Sigmoid colon (tissue), 7 donors: ENCODE data around the gene ADARB2. TPM values are rescaled to one million over a fixed set of nuclear protein-coding genes. Genes with fewer than 3 reads are reported as not detected.
A peak's percentile ranks its signal among the peaks of the same experiment; 100 is the strongest.

Experiments
- DNase-seq: peaks from one replicate; pipeline ENCODE4 v3.0.0-alpha.2; 2019
- H3K27ac ChIP-seq, 4 donors: fragments of 200-600 bp; sonication (generic); one replicate each; pipeline ENCODE4 v1.5.1; 2016 to 2019; ENCODE audit warnings: mild to moderate bottlenecking in 1 of 4
- H3K27me3 ChIP-seq, 3 donors: fragments of 200-600 bp; sonication (generic); one replicate each; pipeline ENCODE4 v1.5.1; 2019; ENCODE audit warnings: mild to moderate bottlenecking in 1 of 3
- H3K36me3 ChIP-seq, 4 donors: fragments of 200-600 bp; sonication (generic); one replicate each; pipeline ENCODE4 v1.5.1; 2016 to 2019
- H3K4me1 ChIP-seq, 4 donors: fragments of 200-600 bp; sonication (generic); one replicate each; pipeline ENCODE4 v1.5.1; 2017 to 2019
- H3K4me3 ChIP-seq, 4 donors: fragments of 200-600 bp; sonication (generic); one replicate each; pipeline ENCODE4 v1.5.1; 2017 to 2019; ENCODE audit warnings: mild to moderate bottlenecking in 2 of 4, moderate library complexity in 1 of 4
- H3K9me3 ChIP-seq, 4 donors: fragments of 200-600 bp in 3 of 4; sonication (generic) in 3 of 4; one replicate each; pipeline versions ENCODE4 v1.5.1 to v1.6.1; 2013 to 2019
- CTCF ChIP-seq, 4 experiments: fragments of 450-650 bp in 3 of 4; fragments of 200-600 bp in 1 of 4; IDR thresholded peaks; one replicate each; pipeline ENCODE4 v1.5.1; 2016 to 2019; ENCODE audit warnings: antibody characterized with exemption in 4 of 4, mild to moderate bottlenecking in 3 of 4, moderate library complexity in 2 of 4
- EP300 ChIP-seq, 4 donors: sonication (generic); formaldehyde crosslinking; IDR thresholded peaks; one replicate each; pipeline ENCODE4 v1.6.1; 2017; ENCODE audit warnings: antibody characterized with exemption in 4 of 4
- POLR2A ChIP-seq, 2 donors: fragments of 450-650 bp; IDR thresholded peaks; one replicate each; pipeline ENCODE4 v1.6.1; 2016; ENCODE audit warnings: antibody characterized with exemption in 2 of 2, mild to moderate bottlenecking in 2 of 2, moderate library complexity in 2 of 2
- POLR2AphosphoS5 ChIP-seq, 4 donors: sonication (generic); formaldehyde crosslinking; IDR thresholded peaks; one replicate each; pipeline ENCODE4 v1.6.1; 2017; ENCODE audit warnings: antibody characterized with exemption in 4 of 4
- WGBS, 2 donors: extraction: QIAGEN DNeasy Blood & Tissue Kit; methylation state at CpG; one replicate each; pipeline ENCODE4 v1.1.7; 2013; 5-methylcytosine and 5-hydroxymethylcytosine counted together
- intact Hi-C: fragments of 100-400 bp; cut with DNase I; formaldehyde crosslinking; loops from one replicate; pipeline ENCODE4 v1.15.1; 2023
- polyA plus RNA-seq, 3 donors: library from polyadenylated mRNA; stranded (reverse); fragments of 200-250 nt; gene quantifications; one replicate each; pipeline ENCODE4 v1.2.3, GENCODE V29; 2013
- total RNA-seq, 4 donors: library from RNA; depleted of rRNA; stranded (reverse); fragments of >200 nt; gene quantifications; one replicate each; pipeline ENCODE4 v1.1.0, GENCODE V29; 2016
- donor health status: healthy with polysubstance abuse.
- donor health status: Bipolar disorder and iron deficiency.
- donor health status: healthy.

The ADARB2 gene
- total and polyA plus RNA-seq, 7 donors, result 0.60 to 5.9 (median 3.5) TPM; not detected in 1

GRCh38 chr10:1381339-1381738 is 356.0 kb downstream of the ADARB2 start:
- no peak overlapping the region for H3K4me3 ChIP-seq
- no peak overlapping the region for H3K27ac ChIP-seq
- TF ChIP-seq POLR2AphosphoS5 (IDR thresholded peaks at IDR 0.05) (no peak), POLR2A (IDR thresholded peaks at IDR 0.05) (no peak), EP300 (IDR thresholded peaks at IDR 0.05) (no peak), CTCF (IDR thresholded peaks at IDR 0.05) (no peak)
- peaks cover 0 to 40% (median 8%) of the 10 kb centered on the region in 3 donors for H3K27me3 ChIP-seq
- H3K36me3 ChIP-seq, result no peaks in the 10 kb centered on the region
- DNase-seq, result no peak
- 79 to 89% methylated on average over 5 of the region's 5 CpGs for WGBS, 2 donors
- intact Hi-C loops, result no loop called here
- H3K4me1 ChIP-seq, result no peaks in the 10 kb centered on the region
- peaks cover 0 to 2% (median 0%) of the 10 kb centered on the region in 4 donors for H3K9me3 ChIP-seq

- no peaks in the 10 kb centered on the region for H3K4me1 ChIP-seq
- H3K4me3 ChIP-seq, result no peak overlapping the region
- 56 to 69% methylated on average over 16 of the region's 16 CpGs for WGBS, 2 donors
- TF ChIP-seq CTCF (IDR thresholded peaks at IDR 0.05) (no peak), EP300 (IDR thresholded peaks at IDR 0.05) (no peak), POLR2A (IDR thresholded peaks at IDR 0.05) (no peak), POLR2AphosphoS5 (IDR thresholded peaks at IDR 0.05) (no peak)
- DNase-seq, result no peak
- H3K27ac ChIP-seq, result no peak overlapping the region
- peaks cover 0 to 40% (median 8%) of the 10 kb centered on the region in 3 donors for H3K27me3 ChIP-seq
- H3K36me3 ChIP-seq, result no peaks in the 10 kb centered on the region
- no peaks in the 10 kb centered on the region for H3K9me3 ChIP-seq
- intact Hi-C loops, result no loop called here
Observed at GRCh38 chr10:1380088-1380671, 357.1 kb downstream of the ADARB2 start.

GRCh38 chr10:1379601-1380000 is 357.7 kb downstream of the ADARB2 start:
- H3K4me1 ChIP-seq, result no peaks in the 10 kb centered on the region
- intact Hi-C loops, result no loop called here
- H3K27me3 ChIP-seq, result peaks cover 0 to 40% (median 8%) of the 10 kb centered on the region in 3 donors
- no peaks in the 10 kb centered on the region for H3K9me3 ChIP-seq
- 45 to 56% methylated on average over 9 of the region's 9 CpGs for WGBS, 2 donors
- H3K4me3 ChIP-seq, result no peak overlapping the region
- no peak overlapping the region for H3K27ac ChIP-seq
- TF ChIP-seq CTCF (IDR thresholded peaks at IDR 0.05) (no peak), EP300 (IDR thresholded peaks at IDR 0.05) (no peak), POLR2A (IDR thresholded peaks at IDR 0.05) (no peak), POLR2AphosphoS5 (IDR thresholded peaks at IDR 0.05) (no peak)
- no peaks in the 10 kb centered on the region for H3K36me3 ChIP-seq
- DNase-seq, result peak; percentile 34

GRCh38 chr10:1378473-1378872 is 358.9 kb downstream of the ADARB2 start:
- Histone ChIP-seq H3K4me3 (no peak overlapping the region), H3K36me3 (no peaks in the 10 kb centered on the region), H3K4me1 (no peaks in the 10 kb centered on the region), H3K9me3 (no peaks in the 10 kb centered on the region), H3K27ac (no peak overlapping the region), H3K27me3 (peaks cover 0 to 40% (median 8%) of the 10 kb centered on the region in 3 donors)
- WGBS, 2 donors, result 87 to 92% methylated on average over 2 of the region's 2 CpGs
- TF ChIP-seq EP300 (IDR thresholded peaks at IDR 0.05) (no peak), CTCF (IDR thresholded peaks at IDR 0.05) (no peak), POLR2A (IDR thresholded peaks at IDR 0.05) (no peak), POLR2AphosphoS5 (IDR thresholded peaks at IDR 0.05) (no peak)
- intact Hi-C loops, result no loop called here
- DNase-seq, result no peak
